ENCODE measurements around the gene CCL13.

CCL13 gene

DNA sequence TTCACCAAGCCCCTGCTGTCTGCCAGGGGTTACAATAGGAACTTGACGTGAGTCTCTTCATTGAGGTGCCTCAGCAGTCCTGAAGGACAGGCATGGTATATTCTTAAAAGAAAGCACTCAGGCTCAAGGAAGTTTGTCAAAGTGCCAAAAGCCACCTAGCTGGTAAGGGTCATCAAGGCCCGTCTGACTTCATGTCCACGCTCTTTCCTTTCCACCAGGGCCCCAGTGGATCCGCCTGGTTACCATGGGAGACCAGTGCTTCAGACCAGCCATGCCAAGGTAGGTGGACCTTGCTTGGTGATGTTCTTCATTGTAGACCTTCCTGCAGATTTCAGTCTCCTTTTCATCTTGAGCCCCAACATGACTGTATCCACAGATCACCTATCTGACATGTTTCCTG, 34.4 kb downstream of the CCL13 start:
- H3K9me3 ChIP-seq (ENCODE audit: insufficient read depth, low read length): no peaks in the 10 kb centered on the region
- peaks cover 18% of the 10 kb centered on the region; the same call in 1 of the 2 replicates for H4K20me1 ChIP-seq (ENCODE audit: insufficient read depth, low read length)
- no peak overlapping the region for H3K27ac ChIP-seq (ENCODE audit: low read length)
- no peaks in the 10 kb centered on the region for H3K36me3 ChIP-seq (replicated peaks; ENCODE audit: low read depth, low read length)
- no peak overlapping the region for H3K4me3 ChIP-seq (ENCODE audit: low read length)
- H3K4me1 ChIP-seq (ENCODE audit: low read length): peaks cover 48% of the 10 kb centered on the region
- no peaks in the 10 kb centered on the region for H3K79me2 ChIP-seq (ENCODE audit: low read length)
- H3K9ac ChIP-seq (ENCODE audit: low read length): no peak overlapping the region
- no peak overlapping the region for H2AFZ ChIP-seq (ENCODE audit: low read depth, low read length)
- no peak overlapping the region for H3K4me2 ChIP-seq (ENCODE audit: low read length)
- TF ChIP-seq, protein P1, sequence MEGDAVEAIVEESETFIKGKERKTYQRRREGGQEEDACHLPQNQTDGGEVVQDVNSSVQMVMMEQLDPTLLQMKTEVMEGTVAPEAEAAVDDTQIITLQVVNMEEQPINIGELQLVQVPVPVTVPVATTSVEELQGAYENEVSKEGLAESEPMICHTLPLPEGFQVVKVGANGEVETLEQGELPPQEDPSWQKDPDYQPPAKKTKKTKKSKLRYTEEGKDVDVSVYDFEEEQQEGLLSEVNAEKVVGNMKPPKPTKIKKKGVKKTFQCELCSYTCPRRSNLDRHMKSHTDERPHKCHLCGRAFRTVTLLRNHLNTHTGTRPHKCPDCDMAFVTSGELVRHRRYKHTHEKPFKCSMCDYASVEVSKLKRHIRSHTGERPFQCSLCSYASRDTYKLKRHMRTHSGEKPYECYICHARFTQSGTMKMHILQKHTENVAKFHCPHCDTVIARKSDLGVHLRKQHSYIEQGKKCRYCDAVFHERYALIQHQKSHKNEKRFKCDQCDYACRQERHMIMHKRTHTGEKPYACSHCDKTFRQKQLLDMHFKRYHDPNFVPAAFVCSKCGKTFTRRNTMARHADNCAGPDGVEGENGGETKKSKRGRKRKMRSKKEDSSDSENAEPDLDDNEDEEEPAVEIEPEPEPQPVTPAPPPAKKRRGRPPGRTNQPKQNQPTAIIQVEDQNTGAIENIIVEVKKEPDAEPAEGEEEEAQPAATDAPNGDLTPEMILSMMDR (IDR thresholded peaks at IDR 0.05; ENCODE audit: low read depth, low read length): no peak
- TF ChIP-seq EZH2phosphoT487 (IDR thresholded peaks at IDR 0.05; ENCODE audit: low read depth): no peak
- peaks cover 81% of the 10 kb centered on the region for H3K27me3 ChIP-seq (ENCODE audit: low read depth, low read length)

DNA sequence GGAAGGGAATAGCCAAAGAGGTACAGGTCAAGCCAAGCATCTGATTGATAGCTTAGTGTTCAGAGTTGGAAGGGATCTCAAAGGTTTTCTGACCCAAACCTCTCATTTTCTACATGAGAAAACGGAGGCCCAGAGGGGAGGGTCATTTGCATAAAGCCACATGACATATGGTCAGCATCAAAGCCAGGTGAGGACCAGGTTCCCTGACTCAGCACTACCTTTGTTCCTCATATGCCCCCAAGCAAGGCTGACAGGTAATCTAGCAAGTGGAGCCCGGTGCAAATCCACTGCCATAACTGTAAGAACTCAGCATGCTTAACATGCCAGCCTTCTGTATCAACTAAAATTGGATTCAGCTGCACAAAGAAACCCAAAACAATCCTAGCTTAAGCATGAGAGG, 35.0 kb downstream of the CCL13 start:
- no peak for TF ChIP-seq EZH2phosphoT487 (IDR thresholded peaks at IDR 0.05; ENCODE audit: low read depth)
- TF ChIP-seq, protein P1 (IDR thresholded peaks at IDR 0.05; ENCODE audit: low read depth, low read length): no peak
- Histone ChIP-seq H3K4me2 (ENCODE audit: low read length) (no peak overlapping the region), H3K79me2 (ENCODE audit: low read length) (no peaks in the 10 kb centered on the region), H3K27me3 (ENCODE audit: low read depth, low read length) (peaks cover 81% of the 10 kb centered on the region), H3K4me1 (ENCODE audit: low read length) (peaks cover 50% of the 10 kb centered on the region), H4K20me1 (ENCODE audit: insufficient read depth, low read length) (peaks cover 18% of the 10 kb centered on the region; the same call in 1 of the 2 replicates), H3K4me3 (ENCODE audit: low read length) (no peak overlapping the region), H3K36me3 (replicated peaks; ENCODE audit: low read depth, low read length) (no peaks in the 10 kb centered on the region), H3K27ac (ENCODE audit: low read length) (no peak overlapping the region), H2AFZ (ENCODE audit: low read depth, low read length) (no peak overlapping the region), H3K9ac (ENCODE audit: low read length) (no peak overlapping the region), H3K9me3 (ENCODE audit: insufficient read depth, low read length) (no peaks in the 10 kb centered on the region)

DNA sequence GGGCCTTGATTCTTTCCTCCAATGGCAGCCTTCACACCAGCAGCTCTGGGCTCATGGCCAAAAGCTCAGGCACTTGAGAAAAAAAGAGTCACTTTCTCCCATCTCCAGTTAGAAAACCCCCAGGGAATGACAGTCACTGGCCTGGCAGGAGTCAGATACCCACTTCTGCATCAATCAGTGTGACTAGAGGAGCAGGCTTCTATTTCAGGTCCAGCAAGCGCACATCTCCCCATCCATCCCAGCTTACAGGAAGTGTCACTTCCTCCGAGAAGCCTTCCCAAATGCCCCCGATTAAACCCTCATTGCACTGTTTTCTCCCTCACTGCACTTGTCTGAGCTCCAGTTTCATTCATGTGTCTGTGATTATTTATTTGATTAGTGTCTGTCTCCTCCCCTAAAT, 37.1 kb downstream of the CCL13 start:
- no peaks in the 10 kb centered on the region for H3K9me3 ChIP-seq (ENCODE audit: insufficient read depth, low read length)
- TF ChIP-seq, protein P1 (IDR thresholded peaks at IDR 0.05; ENCODE audit: low read depth, low read length): no peak
- no peak for TF ChIP-seq EZH2phosphoT487 (IDR thresholded peaks at IDR 0.05; ENCODE audit: low read depth)
- no peak overlapping the region for H3K9ac ChIP-seq (ENCODE audit: low read length)
- no peaks in the 10 kb centered on the region for H3K79me2 ChIP-seq (ENCODE audit: low read length)
- H3K36me3 ChIP-seq (replicated peaks; ENCODE audit: low read depth, low read length): no peaks in the 10 kb centered on the region
- H3K27me3 ChIP-seq (ENCODE audit: low read depth, low read length): peaks cover 78% of the 10 kb centered on the region
- H2AFZ ChIP-seq (ENCODE audit: low read depth, low read length): no peak overlapping the region
- peak overlapping the region; percentile 5; the same call in 1 of the 2 replicates for H3K4me3 ChIP-seq (ENCODE audit: low read length)
- no peak overlapping the region for H3K27ac ChIP-seq (ENCODE audit: low read length)
- peak overlapping the region; percentile 46 for H3K4me2 ChIP-seq (ENCODE audit: low read length)
- peaks cover 44% of the 10 kb centered on the region for H3K4me1 ChIP-seq (ENCODE audit: low read length)
- peaks cover 10% of the 10 kb centered on the region; the same call in 1 of the 2 replicates for H4K20me1 ChIP-seq (ENCODE audit: insufficient read depth, low read length)

DNA sequence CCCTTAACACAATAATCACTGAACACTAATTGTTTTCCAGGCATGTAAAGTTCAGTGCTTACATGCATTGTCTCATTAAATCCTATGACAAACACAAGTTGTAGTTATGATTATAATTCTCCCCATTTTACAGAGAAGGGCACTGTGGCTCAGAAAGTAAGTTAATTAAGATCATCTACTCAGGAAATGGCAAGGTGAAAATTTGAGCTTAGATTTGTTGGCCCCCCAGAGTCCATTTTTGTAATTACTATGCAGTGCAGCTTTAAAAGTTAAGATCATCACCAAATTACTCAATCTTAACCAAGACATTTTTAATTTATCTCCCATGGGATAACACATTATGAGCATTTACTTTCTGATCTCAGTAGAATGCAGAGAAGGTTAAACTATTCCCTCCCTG, 41.0 kb downstream of the CCL13 start:
- no peak overlapping the region for H3K9ac ChIP-seq (ENCODE audit: low read length)
- H4K20me1 ChIP-seq (ENCODE audit: insufficient read depth, low read length): peaks cover 5% of the 10 kb centered on the region; the same call in 1 of the 2 replicates
- H3K4me1 ChIP-seq (ENCODE audit: low read length): peaks cover 54% of the 10 kb centered on the region
- no peaks in the 10 kb centered on the region for H3K36me3 ChIP-seq (replicated peaks; ENCODE audit: low read depth, low read length)
- TF ChIP-seq, protein P1 (IDR thresholded peaks at IDR 0.05; ENCODE audit: low read depth, low read length): peak; percentile 10; the same call in 1 of the 2 replicates
- no peak for TF ChIP-seq EZH2phosphoT487 (IDR thresholded peaks at IDR 0.05; ENCODE audit: low read depth)
- no peak overlapping the region for H2AFZ ChIP-seq (ENCODE audit: low read depth, low read length)
- no peak overlapping the region for H3K4me3 ChIP-seq (ENCODE audit: low read length)
- peaks cover 65% of the 10 kb centered on the region for H3K27me3 ChIP-seq (ENCODE audit: low read depth, low read length)
- no peak overlapping the region for H3K4me2 ChIP-seq (ENCODE audit: low read length)
- H3K27ac ChIP-seq (ENCODE audit: low read length): no peak overlapping the region
- no peaks in the 10 kb centered on the region for H3K9me3 ChIP-seq (ENCODE audit: insufficient read depth, low read length)
- no peaks in the 10 kb centered on the region for H3K79me2 ChIP-seq (ENCODE audit: low read length)

Measured in OCI-LY3 (cell line).